HEK293 (cell line): Measurements from ENCODE around the gene AIF1L.

Experiments
- BCL11A ChIP-seq: fragments of 450-650 bp; formaldehyde crosslinking; IDR thresholded peaks from 2 replicates; pipeline ENCODE4 v1.5.1; 2016; ENCODE audit warnings: low read depth, missing biosample characterization, missing genetic modification characterization
- BCL11B ChIP-seq: fragments of 450-650 bp; formaldehyde crosslinking; IDR thresholded peaks from 2 replicates; pipeline ENCODE4 v1.5.1; 2016; ENCODE audit warnings: low read depth, missing biosample characterization, missing genetic modification characterization
- HOXC10 ChIP-seq: sonication (generic); formaldehyde crosslinking; IDR thresholded peaks from 2 replicates; pipeline ENCODE4 v1.8.1; 2023; ENCODE audit warnings: mild to moderate bottlenecking, missing genetic modification reagents
- IKZF3 ChIP-seq: fragments of 450-650 bp; IDR thresholded peaks from 2 replicates; pipeline ENCODE4 v1.5.0; 2018; ENCODE audit warnings: missing biosample characterization, mild to moderate bottlenecking, missing genetic modification characterization, moderate library complexity
- REST ChIP-seq: fragments of 450-650 bp; formaldehyde crosslinking; IDR thresholded peaks from 2 replicates; pipeline ENCODE4 v1.5.1; 2016; ENCODE audit warnings: missing biosample characterization, missing genetic modification characterization
- SP2 ChIP-seq: fragments of 450-650 bp; formaldehyde crosslinking; IDR thresholded peaks from 2 replicates; pipeline ENCODE4 v1.5.1; 2016; ENCODE audit warnings: missing biosample characterization, missing genetic modification characterization
- ZNF169 ChIP-seq: fragments of 450-650 bp; formaldehyde crosslinking; IDR thresholded peaks from 2 replicates; pipeline ENCODE4 v1.5.1; 2016; ENCODE audit warnings: missing biosample characterization, missing genetic modification characterization
- ZNF274 ChIP-seq, 2 experiments: fragments of 200-500 bp in 1 of 2; fragments of 450-650 bp in 1 of 2; sonication (Bioruptor generic) in 1 of 2; formaldehyde crosslinking in 1 of 2; IDR thresholded peaks; 2 replicates each; pipeline versions ENCODE4 v1.5.1 to v1.6.1; 2014 to 2016; ENCODE audit warnings: borderline replicate concordance in 1 of 2, inconsistent platforms in 1 of 2, low read length in 1 of 2, missing biosample characterization in 1 of 2, missing genetic modification characterization in 1 of 2
- ZNF473 ChIP-seq: fragments of 450-650 bp; formaldehyde crosslinking; IDR thresholded peaks from 2 replicates; pipeline ENCODE4 v1.5.1; 2017; ENCODE audit warnings: missing biosample characterization, missing genetic modification characterization
- ZNF707 ChIP-seq: fragments of 450-650 bp; formaldehyde crosslinking; IDR thresholded peaks from 2 replicates; pipeline ENCODE4 v1.5.1; 2016; ENCODE audit warnings: missing biosample characterization, missing genetic modification characterization
- TF ChIP-seq, protein P1 (sequence below): fragments of 450-650 bp; formaldehyde crosslinking; IDR thresholded peaks from 2 replicates; pipeline ENCODE4 v1.5.1; 2016; ENCODE audit warnings: missing biosample characterization, missing genetic modification characterization
- TF ChIP-seq, protein P2 (sequence below): fragments of 450-650 bp; formaldehyde crosslinking; IDR thresholded peaks from 2 replicates; pipeline ENCODE4 v1.5.1; 2016; ENCODE audit warnings: missing biosample characterization, missing genetic modification characterization
- TF ChIP-seq, protein P3 (sequence below): fragments of 450-650 bp; formaldehyde crosslinking; optimal IDR thresholded peaks from 2 replicates; pipeline ENCODE3; 2016; ENCODE audit warnings: missing biosample characterization, mild to moderate bottlenecking, missing genetic modification characterization
- TF ChIP-seq, protein P4 (sequence below): fragments of 450-650 bp; formaldehyde crosslinking; IDR thresholded peaks from 2 replicates; pipeline ENCODE4 v1.5.1; 2016; ENCODE audit warnings: missing biosample characterization, missing genetic modification characterization

- TF ChIP-seq ZNF274 (IDR thresholded peaks at IDR 0.05; ENCODE audit: low read length) (no peak), ZNF274 (tag by site-specific recombination; IDR thresholded peaks at IDR 0.05; ENCODE audit: borderline replicate concordance) (no peak), HOXC10 (no peak), ZNF169 (tag by site-specific recombination) (no peak), BCL11B (tag by site-specific recombination) (no peak), SP2 (tag by site-specific recombination) (no peak), IKZF3 (tag by site-specific recombination) (no peak), ZNF473 (tag by site-specific recombination) (no peak), BCL11A (no peak), REST (tag by site-specific recombination) (no peak), ZNF707 (no peak)
- TF ChIP-seq, protein P1, sequence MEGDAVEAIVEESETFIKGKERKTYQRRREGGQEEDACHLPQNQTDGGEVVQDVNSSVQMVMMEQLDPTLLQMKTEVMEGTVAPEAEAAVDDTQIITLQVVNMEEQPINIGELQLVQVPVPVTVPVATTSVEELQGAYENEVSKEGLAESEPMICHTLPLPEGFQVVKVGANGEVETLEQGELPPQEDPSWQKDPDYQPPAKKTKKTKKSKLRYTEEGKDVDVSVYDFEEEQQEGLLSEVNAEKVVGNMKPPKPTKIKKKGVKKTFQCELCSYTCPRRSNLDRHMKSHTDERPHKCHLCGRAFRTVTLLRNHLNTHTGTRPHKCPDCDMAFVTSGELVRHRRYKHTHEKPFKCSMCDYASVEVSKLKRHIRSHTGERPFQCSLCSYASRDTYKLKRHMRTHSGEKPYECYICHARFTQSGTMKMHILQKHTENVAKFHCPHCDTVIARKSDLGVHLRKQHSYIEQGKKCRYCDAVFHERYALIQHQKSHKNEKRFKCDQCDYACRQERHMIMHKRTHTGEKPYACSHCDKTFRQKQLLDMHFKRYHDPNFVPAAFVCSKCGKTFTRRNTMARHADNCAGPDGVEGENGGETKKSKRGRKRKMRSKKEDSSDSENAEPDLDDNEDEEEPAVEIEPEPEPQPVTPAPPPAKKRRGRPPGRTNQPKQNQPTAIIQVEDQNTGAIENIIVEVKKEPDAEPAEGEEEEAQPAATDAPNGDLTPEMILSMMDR: no peak
- TF ChIP-seq, protein P2, sequence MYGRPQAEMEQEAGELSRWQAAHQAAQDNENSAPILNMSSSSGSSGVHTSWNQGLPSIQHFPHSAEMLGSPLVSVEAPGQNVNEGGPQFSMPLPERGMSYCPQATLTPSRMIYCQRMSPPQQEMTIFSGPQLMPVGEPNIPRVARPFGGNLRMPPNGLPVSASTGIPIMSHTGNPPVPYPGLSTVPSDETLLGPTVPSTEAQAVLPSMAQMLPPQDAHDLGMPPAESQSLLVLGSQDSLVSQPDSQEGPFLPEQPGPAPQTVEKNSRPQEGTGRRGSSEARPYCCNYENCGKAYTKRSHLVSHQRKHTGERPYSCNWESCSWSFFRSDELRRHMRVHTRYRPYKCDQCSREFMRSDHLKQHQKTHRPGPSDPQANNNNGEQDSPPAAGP (tag by site-specific recombination): no peak
- TF ChIP-seq, protein P3, sequence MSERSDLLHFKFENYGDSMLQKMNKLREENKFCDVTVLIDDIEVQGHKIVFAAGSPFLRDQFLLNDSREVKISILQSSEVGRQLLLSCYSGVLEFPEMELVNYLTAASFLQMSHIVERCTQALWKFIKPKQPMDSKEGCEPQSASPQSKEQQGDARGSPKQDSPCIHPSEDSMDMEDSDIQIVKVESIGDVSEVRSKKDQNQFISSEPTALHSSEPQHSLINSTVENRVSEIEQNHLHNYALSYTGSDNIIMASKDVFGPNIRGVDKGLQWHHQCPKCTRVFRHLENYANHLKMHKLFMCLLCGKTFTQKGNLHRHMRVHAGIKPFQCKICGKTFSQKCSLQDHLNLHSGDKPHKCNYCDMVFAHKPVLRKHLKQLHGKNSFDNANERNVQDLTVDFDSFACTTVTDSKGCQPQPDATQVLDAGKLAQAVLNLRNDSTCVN (tag by site-specific recombination): no peak
- TF ChIP-seq, protein P4, sequence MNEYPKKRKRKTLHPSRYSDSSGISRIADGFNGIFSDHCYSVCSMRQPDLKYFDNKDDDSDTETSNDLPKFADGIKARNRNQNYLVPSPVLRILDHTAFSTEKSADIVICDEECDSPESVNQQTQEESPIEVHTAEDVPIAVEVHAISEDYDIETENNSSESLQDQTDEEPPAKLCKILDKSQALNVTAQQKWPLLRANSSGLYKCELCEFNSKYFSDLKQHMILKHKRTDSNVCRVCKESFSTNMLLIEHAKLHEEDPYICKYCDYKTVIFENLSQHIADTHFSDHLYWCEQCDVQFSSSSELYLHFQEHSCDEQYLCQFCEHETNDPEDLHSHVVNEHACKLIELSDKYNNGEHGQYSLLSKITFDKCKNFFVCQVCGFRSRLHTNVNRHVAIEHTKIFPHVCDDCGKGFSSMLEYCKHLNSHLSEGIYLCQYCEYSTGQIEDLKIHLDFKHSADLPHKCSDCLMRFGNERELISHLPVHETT (tag by site-specific recombination): no peak
Measured at GRCh38 chr9:131165523-131165922, 69.2 kb downstream of the AIF1L start.
